Activated CD4-positive, alpha-beta memory T cell treated with anti-CD3 and anti-CD28 coated beads for 36 hours (primary cell): ENCODE measurements around the gene NOTUM. TPM values are rescaled to one million over a fixed set of nuclear protein-coding genes. Genes with fewer than 3 reads are reported as not detected.

Experiments used
- CTCF ChIA-PET: fragments of 350-600 bp; sonication (Branson Sonifier 250); formaldehyde crosslinking; loops from one replicate; lab custom pipeline; 2021; ENCODE audit warnings: antibody characterized with exemption, inconsistent platforms; lab: Charles Lee
- POLR2A ChIA-PET: fragments of 350-600 bp; sonication (Branson Sonifier 250); formaldehyde crosslinking; loops from one replicate; lab custom pipeline; 2021; ENCODE audit warnings: antibody characterized with exemption; lab: Charles Lee
- DNase-seq: peaks from one replicate; pipeline ENCODE4 v3.0.0-alpha.2; 2020
- H3K27ac Mint-ChIP-seq: one replicate; pipeline ENCODE4 v1.8.0; 2021; ENCODE audit warnings: mixed read lengths
- H3K27me3 Mint-ChIP-seq: one replicate; pipeline ENCODE4 v1.8.0; 2021; ENCODE audit warnings: mixed read lengths
- H3K36me3 Mint-ChIP-seq: one replicate; pipeline ENCODE4 v1.8.0; 2021; ENCODE audit warnings: mixed read lengths
- H3K4me1 Mint-ChIP-seq: one replicate; pipeline ENCODE4 v1.8.0; 2021; ENCODE audit warnings: low read depth, mixed read lengths
- H3K4me3 Mint-ChIP-seq: one replicate; pipeline ENCODE4 v1.8.0; 2021; ENCODE audit warnings: mild to moderate bottlenecking, mixed read lengths
- H3K9me3 Mint-ChIP-seq: one replicate; pipeline ENCODE4 v1.8.0; 2021; ENCODE audit warnings: mixed read lengths
- intact Hi-C: fragments of 100-400 bp; cut with micrococcal nuclease; formaldehyde crosslinking; loops from one replicate; pipeline ENCODE4 v1.15.1; 2023
- total RNA-seq, 2 experiments: library from RNA; stranded (reverse); gene quantifications; one replicate each; pipeline ENCODE4 v1.2.3, GENCODE V29; 2021

NOTUM gene
- total RNA-seq, 2 experiments from 2014 or later = 0.22 to 0.40 TPM

- H3K27ac Mint-ChIP-seq = no peak overlapping the region
- no peaks in the 10 kb centered on the region for H3K36me3 Mint-ChIP-seq
- no peak for DNase-seq
- CTCF ChIA-PET = interaction anchor here (3.4 kb wide), 1 partner anchor 42 kb away, joined by 17 read pairs; no protein-coding TSS in a partner anchor
- H3K4me1 Mint-ChIP-seq = peaks cover 5% of the 10 kb centered on the region
- no peak overlapping the region for H3K4me3 Mint-ChIP-seq
- intact Hi-C loops = no loop called here
- H3K27me3 Mint-ChIP-seq = no peaks in the 10 kb centered on the region
- H3K9me3 Mint-ChIP-seq = no peaks in the 10 kb centered on the region
- POLR2A ChIA-PET = no interaction called here
Measured at GRCh38 chr17:82001571-82002056, 40.6 kb upstream of the NOTUM start.

DNA sequence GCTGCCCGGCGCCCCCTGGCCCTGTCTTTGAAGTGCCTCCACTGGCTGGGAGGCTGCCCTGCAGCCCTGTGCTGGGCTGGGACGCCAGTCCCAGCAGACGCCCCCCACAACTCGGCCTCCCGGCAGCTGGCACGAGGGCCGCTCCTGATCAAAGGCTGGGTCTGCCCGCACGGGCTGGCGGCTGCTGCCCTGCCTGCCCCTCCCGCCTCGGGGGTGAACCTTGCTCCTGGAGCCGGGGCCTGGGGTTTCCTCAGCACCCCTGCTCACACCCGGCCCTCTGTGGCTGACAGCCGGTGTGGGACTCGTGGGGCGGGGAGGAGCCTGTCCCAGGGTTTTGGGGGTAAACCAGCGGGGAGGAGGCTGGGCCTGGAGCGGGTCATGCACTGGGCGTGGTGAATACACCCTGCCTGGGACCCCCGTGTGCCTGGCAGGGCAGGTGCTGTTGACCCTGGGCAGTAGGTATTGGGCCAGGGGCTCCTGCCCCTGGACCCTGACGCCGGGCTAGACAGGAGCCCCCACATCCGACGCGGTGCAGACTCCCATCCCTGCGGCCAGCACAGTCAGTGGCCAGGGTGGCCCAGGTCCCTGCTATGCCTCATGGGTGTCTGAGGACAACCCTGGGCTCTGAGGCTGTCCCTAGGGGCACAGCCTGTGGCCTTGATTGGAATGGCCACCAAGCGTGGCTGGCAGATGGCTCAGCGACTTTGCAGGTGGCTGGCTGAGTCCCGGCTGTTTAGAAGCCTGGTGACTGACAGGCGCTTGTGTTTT, 40.0 kb upstream of the NOTUM start:
- Mint-ChIP-seq H3K27ac (no peak overlapping the region), H3K27me3 (no peaks in the 10 kb centered on the region), H3K36me3 (no peaks in the 10 kb centered on the region), H3K4me3 (no peak overlapping the region), H3K9me3 (no peaks in the 10 kb centered on the region), H3K4me1 (peaks cover 5% of the 10 kb centered on the region)
- CTCF ChIA-PET = no interaction called here
- DNase-seq = no peak
- POLR2A ChIA-PET = no interaction called here
- intact Hi-C loops = no loop called here

DNA sequence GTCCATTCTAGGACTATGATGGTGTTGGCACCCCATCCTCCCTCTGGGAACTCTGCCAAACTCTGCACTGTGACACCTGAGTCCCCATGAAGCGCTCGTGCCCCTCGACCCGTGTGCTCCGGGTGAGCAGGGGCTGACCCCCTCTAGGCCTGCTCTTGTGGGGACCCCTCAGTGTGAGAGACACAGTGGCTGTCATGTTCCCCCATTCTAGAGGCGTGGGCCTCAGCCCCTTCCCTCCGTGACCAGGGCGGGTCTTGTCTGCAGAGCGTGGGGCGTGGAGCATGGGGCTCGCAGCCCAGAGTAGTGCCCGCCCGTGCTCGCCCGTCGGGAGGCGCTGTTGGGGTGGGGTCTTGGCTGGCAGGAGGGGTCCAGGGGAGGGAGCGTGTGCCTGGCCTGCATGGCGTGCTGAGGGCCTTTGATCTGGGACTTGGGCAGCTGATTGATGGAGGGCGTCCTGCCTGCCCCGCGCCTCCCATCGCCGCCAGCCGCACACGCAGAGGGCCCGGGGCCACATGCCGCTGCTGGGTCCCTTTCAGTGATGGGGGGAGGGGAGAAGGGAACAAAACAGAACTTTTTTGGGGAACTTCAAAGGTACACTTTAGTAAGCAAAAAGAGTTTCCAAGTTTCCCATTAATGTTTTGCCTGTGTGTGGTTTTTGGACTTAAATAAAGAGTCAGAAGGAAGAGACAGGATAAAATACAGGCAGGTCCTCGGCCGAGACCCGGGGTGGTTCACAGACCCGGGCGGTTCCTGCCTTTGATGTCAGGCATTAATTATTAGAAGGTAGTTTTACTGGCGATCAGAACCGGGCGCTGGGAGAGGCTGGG, 39.2 kb upstream of the NOTUM start:
- Mint-ChIP-seq H3K9me3 (no peaks in the 10 kb centered on the region), H3K27ac (no peak overlapping the region), H3K27me3 (no peaks in the 10 kb centered on the region), H3K36me3 (no peaks in the 10 kb centered on the region), H3K4me1 (peaks cover 5% of the 10 kb centered on the region), H3K4me3 (no peak overlapping the region)
- POLR2A ChIA-PET = no interaction called here
- DNase-seq = no peak
- CTCF ChIA-PET = no interaction called here
- intact Hi-C loops = no loop called here

DNA sequence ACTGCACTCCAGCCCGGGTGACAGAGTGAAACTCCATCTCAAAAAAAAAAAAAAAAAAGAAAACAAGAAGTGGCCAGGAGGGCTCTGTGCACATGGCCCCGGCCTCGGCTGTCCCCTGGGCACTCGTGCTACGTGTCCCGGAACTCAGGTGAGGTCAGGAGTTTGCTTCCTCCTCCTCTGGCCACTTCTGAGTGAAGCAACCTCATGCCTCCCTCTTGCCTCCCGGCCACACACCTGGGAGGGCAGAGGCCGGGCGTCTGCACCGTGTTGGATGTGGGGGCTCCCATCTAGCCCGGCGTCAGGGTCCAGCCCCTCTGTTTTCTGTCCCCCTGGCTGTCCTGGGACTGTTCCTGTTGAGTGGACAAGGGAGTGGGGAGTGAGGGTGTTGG, 38.6 kb upstream of the NOTUM start:
- intact Hi-C loops = no loop called here
- no peak for DNase-seq
- ChIA-PET POLR2A (no interaction called here), CTCF (interaction anchor here (0.6 kb wide), 1 partner anchor 40 kb away, joined by 5 read pairs; no protein-coding TSS in a partner anchor)
- Mint-ChIP-seq H3K9me3 (no peaks in the 10 kb centered on the region), H3K4me3 (no peak overlapping the region), H3K27ac (no peak overlapping the region), H3K36me3 (no peaks in the 10 kb centered on the region), H3K27me3 (no peaks in the 10 kb centered on the region), H3K4me1 (peaks cover 5% of the 10 kb centered on the region)

- Mint-ChIP-seq H3K4me3 (no peak overlapping the region), H3K27me3 (no peaks in the 10 kb centered on the region), H3K4me1 (peaks cover 5% of the 10 kb centered on the region), H3K27ac (no peak overlapping the region), H3K36me3 (no peaks in the 10 kb centered on the region), H3K9me3 (no peaks in the 10 kb centered on the region)
- DNase-seq = no peak
- CTCF ChIA-PET = interaction anchor here (0.6 kb wide), 1 partner anchor 39 kb away, joined by 5 read pairs; no protein-coding TSS in a partner anchor
- intact Hi-C loops = no loop called here
- POLR2A ChIA-PET = no interaction called here
Measured at GRCh38 chr17:81998691-81999438, 37.9 kb upstream of the NOTUM start.

- peaks cover 1% of the 10 kb centered on the region for H3K4me1 Mint-ChIP-seq
- H3K4me3 Mint-ChIP-seq = no peak overlapping the region
- no peak for DNase-seq
- H3K36me3 Mint-ChIP-seq = no peaks in the 10 kb centered on the region
- CTCF ChIA-PET = interaction anchor here (0.7 kb wide), 1 partner anchor 20 kb away, joined by 3 read pairs; no protein-coding TSS in a partner anchor
- H3K9me3 Mint-ChIP-seq = no peaks in the 10 kb centered on the region
- no peaks in the 10 kb centered on the region for H3K27me3 Mint-ChIP-seq
- H3K27ac Mint-ChIP-seq = no peak overlapping the region
- intact Hi-C loops = no loop called here
- POLR2A ChIA-PET = no interaction called here
Measured at GRCh38 chr17:81998212-81998611, 37.2 kb upstream of the NOTUM start.

- DNase-seq = no peak
Measured at GRCh38 chr17:81996757-81997441, 35.9 kb upstream of the NOTUM start.

GRCh38 chr17:81996232-81996756, 35.3 kb upstream of the NOTUM start:
- CTCF ChIA-PET = no interaction called here

More at GRCh38 chr17:81996757-81997441, 35.9 kb upstream of the NOTUM start:
- intact Hi-C loops = no loop called here
- ChIA-PET CTCF (interaction anchor here (0.6 to 1.1 kb wide), 2 partner anchors 37 to 38 kb away, joined by 3 to 5 read pairs; no protein-coding TSS in a partner anchor), POLR2A (interaction anchor here (0.6 to 0.7 kb wide), 3 partner anchors 34 to 101 kb away, joined by 3 to 4 read pairs (median 4); partner anchors contain the start of gene FASN)
- H3K27ac Mint-ChIP-seq = no peak overlapping the region
- H3K27me3 Mint-ChIP-seq = no peaks in the 10 kb centered on the region
- H3K9me3 Mint-ChIP-seq = no peaks in the 10 kb centered on the region
- H3K4me1 Mint-ChIP-seq = no peaks in the 10 kb centered on the region
- H3K36me3 Mint-ChIP-seq = no peaks in the 10 kb centered on the region
- no peak overlapping the region for H3K4me3 Mint-ChIP-seq

GRCh38 chr17:81995463-81996231, 34.7 kb upstream of the NOTUM start:
- H3K27ac Mint-ChIP-seq = no peak overlapping the region
- H3K4me1 Mint-ChIP-seq = no peaks in the 10 kb centered on the region
- POLR2A ChIA-PET = no interaction called here
- intact Hi-C loops = no loop called here
- no peaks in the 10 kb centered on the region for H3K36me3 Mint-ChIP-seq
- no peak for DNase-seq
- CTCF ChIA-PET = no interaction called here
- no peaks in the 10 kb centered on the region for H3K9me3 Mint-ChIP-seq
- no peaks in the 10 kb centered on the region for H3K27me3 Mint-ChIP-seq
- H3K4me3 Mint-ChIP-seq = no peak overlapping the region

More at GRCh38 chr17:81996232-81996756, 35.3 kb upstream of the NOTUM start:
- DNase-seq = no peak
- intact Hi-C loops = no loop called here
- POLR2A ChIA-PET = no interaction called here
- H3K9me3 Mint-ChIP-seq = no peaks in the 10 kb centered on the region
- no peak overlapping the region for H3K27ac Mint-ChIP-seq
- no peaks in the 10 kb centered on the region for H3K36me3 Mint-ChIP-seq
- no peak overlapping the region for H3K4me3 Mint-ChIP-seq
- H3K27me3 Mint-ChIP-seq = no peaks in the 10 kb centered on the region
- H3K4me1 Mint-ChIP-seq = no peaks in the 10 kb centered on the region

DNA sequence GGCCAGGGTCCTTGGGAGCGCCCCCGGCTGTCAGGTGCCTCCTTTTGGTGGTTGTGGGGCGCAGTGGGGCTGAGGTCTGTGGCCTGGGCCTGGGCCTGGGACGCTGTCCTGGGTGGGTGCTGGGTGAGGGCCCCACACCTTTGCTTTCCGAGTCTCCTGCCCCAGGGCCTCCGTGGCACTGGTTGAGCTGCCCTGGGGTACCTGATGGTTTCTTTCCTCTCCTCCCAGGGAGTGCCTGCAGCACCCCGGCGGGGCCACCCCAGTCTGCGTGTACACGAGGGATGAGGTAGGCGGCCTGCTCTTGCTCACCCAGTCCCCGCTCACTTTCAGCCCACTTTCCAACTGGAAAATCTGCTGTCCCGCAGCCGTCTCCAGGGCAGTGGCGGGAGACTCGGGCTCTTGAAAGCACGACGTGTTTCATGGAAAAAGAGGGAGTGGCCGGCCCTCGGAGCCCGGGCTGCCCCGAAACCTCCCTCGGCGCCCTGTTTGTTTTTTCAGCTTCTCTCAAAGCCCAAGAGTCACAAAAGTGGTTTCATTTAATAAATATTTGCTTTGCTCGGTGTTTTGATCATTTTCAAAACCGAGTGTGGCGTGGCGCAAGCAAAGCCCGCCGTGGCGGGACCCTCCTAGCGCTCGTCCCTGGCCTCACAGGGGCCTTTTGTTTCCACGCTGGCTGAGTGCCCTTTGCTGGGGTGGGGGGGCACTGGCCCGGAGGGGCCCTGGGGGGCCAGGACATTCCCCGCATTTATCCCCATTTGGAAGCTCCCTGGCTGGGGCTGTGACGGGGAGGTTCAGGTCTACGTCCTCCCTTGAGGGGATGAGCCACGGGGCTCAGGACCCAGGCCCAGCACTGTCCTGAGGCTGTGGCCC, 33.8 kb upstream of the NOTUM start:
- Mint-ChIP-seq H3K27me3 (no peaks in the 10 kb centered on the region), H3K4me3 (no peak overlapping the region), H3K9me3 (no peaks in the 10 kb centered on the region), H3K27ac (no peak overlapping the region), H3K36me3 (peaks cover 1% of the 10 kb centered on the region), H3K4me1 (no peaks in the 10 kb centered on the region)
- POLR2A ChIA-PET = no interaction called here
- CTCF ChIA-PET = no interaction called here
- intact Hi-C loops = no loop called here
- DNase-seq = no peak
